H1 (cell line): ENCODE results near the gene PLN. TPM values are rescaled to one million over a fixed set of nuclear protein-coding genes. Genes with fewer than 3 reads are reported as not detected.

Source experiments
- CTCF ChIA-PET: fragments of 300-600 bp; sonication (Branson Sonifier 250); formaldehyde crosslinking; loops from one replicate; lab custom pipeline; 2021; ENCODE audit not compliant: partially characterized antibody; lab: Charles Lee
- POLR2A ChIA-PET: fragments of 300-600 bp; sonication (Branson Sonifier 250); formaldehyde crosslinking; loops from one replicate; lab custom pipeline; 2021; ENCODE audit warnings: inconsistent platforms; ENCODE audit not compliant: partially characterized antibody; lab: Charles Lee
- DNase-seq, 2 experiments: peaks; one replicate each; pipeline versions ENCODE4 v3.0.0 to v3.0.0-alpha.2; 2010 to 2022; ENCODE audit warnings: low spot score in 2 of 2, low read depth in 1 of 2, mixed read lengths in 1 of 2
- FAIRE-seq: peaks from 2 replicates; lab custom pipeline; 2011; peaks lifted over from hg19 to GRCh38; lab: Jason Lieb, UNC
- H2AFZ ChIP-seq: 2 replicates; pipeline ENCODE4 v1.8.1; 2012; ENCODE audit warnings: low read length, inconsistent platforms
- H2AK5ac ChIP-seq: 2 replicates; pipeline ENCODE4 v1.6.1; 2013; ENCODE audit warnings: low read depth, low read length
- H2BK120ac ChIP-seq: replicated peaks from 2 replicates; pipeline ENCODE3; 2013; ENCODE audit warnings: low read depth, low read length, inconsistent platforms
- H2BK12ac ChIP-seq: 2 replicates; pipeline ENCODE4 v1.6.1; 2013; ENCODE audit warnings: low read depth, low read length
- H2BK15ac ChIP-seq: 2 replicates; pipeline ENCODE4 v1.6.1; 2013; ENCODE audit warnings: low read length
- H2BK20ac ChIP-seq: 2 replicates; pipeline ENCODE4 v1.6.1; 2013; ENCODE audit warnings: low read length
- H2BK5ac ChIP-seq: 2 replicates; pipeline ENCODE4 v1.6.1; 2013; ENCODE audit warnings: low read depth, low read length
- H3K14ac ChIP-seq: 2 replicates; pipeline ENCODE4 v1.6.1; 2013; ENCODE audit warnings: inconsistent platforms; ENCODE audit not compliant: insufficient read length
- H3K18ac ChIP-seq: 2 replicates; pipeline ENCODE4 v1.6.1; 2013; ENCODE audit warnings: low read length; ENCODE audit errors: extremely low read depth
- H3K23ac ChIP-seq: 2 replicates; pipeline ENCODE4 v1.6.1; 2013; ENCODE audit warnings: inconsistent platforms; ENCODE audit not compliant: insufficient read length
- H3K23me2 ChIP-seq: 2 replicates; pipeline ENCODE4 v1.6.1; 2013; ENCODE audit warnings: low read depth, low read length
- H3K27ac ChIP-seq: 2 replicates; pipeline ENCODE4 v1.6.1; 2011; ENCODE audit warnings: low read depth, low read length, inconsistent platforms
- H3K27me3 ChIP-seq, 4 experiments: replicated peaks in 1 of 4; 1 replicate in 1 of 4; 2 replicates in 3 of 4; pipeline versions ENCODE4 v1.6.1 to v1.8.1; 2011 to 2013; ENCODE audit warnings: low read length in 3 of 4, mild to moderate bottlenecking in 3 of 4, inconsistent platforms in 2 of 4, mixed read lengths in 2 of 4, moderate library complexity in 1 of 4; ENCODE audit not compliant: control insufficient read depth in 3 of 4, insufficient read depth in 3 of 4; ENCODE audit errors: extremely low read depth in 1 of 4
- H3K36me3 ChIP-seq, 4 experiments: 2 replicates each; pipeline versions ENCODE4 v1.6.1 to v1.8.1; 2011 to 2013; ENCODE audit warnings: mild to moderate bottlenecking in 4 of 4, low read length in 3 of 4, moderate library complexity in 2 of 4, control low read depth in 1 of 4, inconsistent platforms in 1 of 4; ENCODE audit not compliant: insufficient read depth in 4 of 4, control insufficient read depth in 2 of 4
- H3K4ac ChIP-seq: replicated peaks from 2 replicates; pipeline ENCODE3; 2013; ENCODE audit warnings: low read length, low read depth, mixed read lengths, inconsistent platforms; ENCODE audit not compliant: insufficient read length
- H3K4me1 ChIP-seq, 4 experiments: replicated peaks in 1 of 4; 1 replicate in 1 of 4; 2 replicates in 3 of 4; pipeline versions ENCODE4 v1.6.1 to v1.8.1; 2011 to 2013; ENCODE audit warnings: low read length in 3 of 4, inconsistent platforms in 2 of 4, mixed read lengths in 1 of 4; ENCODE audit not compliant: insufficient read depth in 4 of 4, control insufficient read depth in 3 of 4
- H3K4me2 ChIP-seq, 2 experiments: 2 replicates each; pipeline versions ENCODE4 v1.6.1 to v1.8.1; 2011 to 2013; ENCODE audit warnings: low read depth in 2 of 2, low read length in 2 of 2, control low read depth in 1 of 2, inconsistent platforms in 1 of 2, mild to moderate bottlenecking in 1 of 2; ENCODE audit not compliant: insufficient read depth in 1 of 2
- H3K4me3 ChIP-seq, 4 experiments: fragments of 200-600, 300-600 bp in 1 of 4; sonication (generic), shearing (Covaris generic), sonication (Bioruptor Twin) in 1 of 4; 2 replicates each; pipeline versions ENCODE4 v1.5.1 to v1.8.1; 2011 to 2016; ENCODE audit warnings: low read length in 4 of 4, low read depth in 3 of 4, control low read depth in 2 of 4, inconsistent platforms in 2 of 4, mild to moderate bottlenecking in 2 of 4, mixed read lengths in 1 of 4, moderate library complexity in 1 of 4; ENCODE audit not compliant: insufficient read depth in 2 of 4; ENCODE audit errors: extremely low read depth in 1 of 4
- H3K56ac ChIP-seq: replicated peaks from 2 replicates; pipeline ENCODE3; 2013; ENCODE audit warnings: low read depth, mild to moderate bottlenecking, mixed read lengths, low read length, inconsistent platforms; ENCODE audit not compliant: insufficient read length
- H3K79me1 ChIP-seq: 2 replicates; pipeline ENCODE4 v1.6.1; 2013; ENCODE audit warnings: low read depth, low read length, control low read depth
- H3K79me2 ChIP-seq, 2 experiments: 2 replicates each; pipeline versions ENCODE4 v1.6.1 to v1.8.1; 2012 to 2013; ENCODE audit warnings: low read length in 2 of 2, mild to moderate bottlenecking in 2 of 2, inconsistent platforms in 1 of 2; ENCODE audit not compliant: insufficient read depth in 2 of 2, control insufficient read depth in 1 of 2
- H3K9ac ChIP-seq, 4 experiments: replicated peaks in 1 of 4; 1 replicate in 1 of 4; 2 replicates in 3 of 4; pipeline versions ENCODE4 v1.6.1 to v1.8.1; 2011 to 2013; ENCODE audit warnings: low read depth in 3 of 4, low read length in 3 of 4, control low read depth in 2 of 4, mild to moderate bottlenecking in 2 of 4, moderate library complexity in 2 of 4, inconsistent platforms in 1 of 4; ENCODE audit errors: extremely low read depth in 1 of 4
- H3K9me3 ChIP-seq, 2 experiments: 2 replicates each; pipeline versions ENCODE4 v1.6.1 to v1.8.1; 2012 to 2013; ENCODE audit warnings: mild to moderate bottlenecking in 2 of 2, moderate library complexity in 2 of 2, control low read depth in 1 of 2, inconsistent platforms in 1 of 2, low read depth in 1 of 2, low read length in 1 of 2, mixed read lengths in 1 of 2; ENCODE audit not compliant: insufficient read depth in 2 of 2
- H4K20me1 ChIP-seq, 2 experiments: replicated peaks in 1 of 2; 2 replicates each; pipeline versions ENCODE3 to v1.8.1; 2011 to 2013; ENCODE audit warnings: inconsistent platforms in 2 of 2, low read length in 2 of 2, mild to moderate bottlenecking in 1 of 2; ENCODE audit not compliant: insufficient read depth in 2 of 2, control insufficient read depth in 1 of 2
- H4K5ac ChIP-seq: 2 replicates; pipeline ENCODE4 v1.6.1; 2013; ENCODE audit warnings: low read length, low read depth, mixed read lengths, inconsistent platforms; ENCODE audit not compliant: insufficient read length
- H4K8ac ChIP-seq: 2 replicates; pipeline ENCODE4 v1.8.0; 2013; ENCODE audit warnings: mild to moderate bottlenecking, moderate library complexity, low read length, inconsistent platforms; ENCODE audit not compliant: insufficient read depth; ENCODE audit errors: extremely low read depth
- H4K91ac ChIP-seq: replicated peaks from 2 replicates; pipeline ENCODE3; 2013; ENCODE audit warnings: low read length, mixed read lengths, inconsistent platforms; ENCODE audit not compliant: insufficient read length
- BCL11A ChIP-seq, 2 experiments: IDR thresholded peaks; one replicate each; pipeline ENCODE4 v1.6.1; 2011; ENCODE audit warnings: low read depth in 2 of 2, low read length in 2 of 2, mild to moderate bottlenecking in 2 of 2
- CHD2 ChIP-seq: IDR thresholded peaks from 2 replicates; pipeline ENCODE4 v1.6.1; 2012; ENCODE audit warnings: low read length, improper control_type of control experiment
- CTBP2 ChIP-seq: IDR thresholded peaks from 2 replicates; pipeline ENCODE4 v1.7.0; 2011; ENCODE audit warnings: borderline replicate concordance, mild to moderate bottlenecking, moderate library complexity, mixed read lengths, low read length; ENCODE audit not compliant: insufficient read depth, insufficient read length
- EP300 ChIP-seq, 2 experiments: IDR thresholded peaks; 1 replicate in 1 of 2; 2 replicates in 1 of 2; pipeline ENCODE4 v1.6.1; 2011 to 2012; ENCODE audit warnings: low read depth in 2 of 2, low read length in 2 of 2, mild to moderate bottlenecking in 2 of 2, borderline replicate concordance in 1 of 2, inconsistent platforms in 1 of 2, moderate library complexity in 1 of 2
- FOSL1 ChIP-seq: IDR thresholded peaks from 2 replicates; pipeline ENCODE4 v1.6.1; 2011; ENCODE audit warnings: mild to moderate bottlenecking, low read depth, low read length, moderate library complexity; ENCODE audit not compliant: insufficient read depth
- GTF2F1 ChIP-seq: IDR thresholded peaks from 2 replicates; pipeline ENCODE4 v1.6.1; 2012; ENCODE audit warnings: low read depth, low read length, improper control_type of control experiment, borderline replicate concordance
- HDAC2 ChIP-seq, 2 experiments: fragments of 300-600 bp in 1 of 2; sonication (generic) in 1 of 2; IDR thresholded peaks; 2 replicates each; pipeline ENCODE4 v1.6.1; 2011 to 2012; ENCODE audit warnings: low read depth in 2 of 2, low read length in 2 of 2, mild to moderate bottlenecking in 2 of 2, moderate library complexity in 2 of 2, borderline replicate concordance in 1 of 2, inconsistent platforms in 1 of 2
- RXRA ChIP-seq: IDR thresholded peaks from 2 replicates; pipeline ENCODE4 v1.6.1; 2011; ENCODE audit warnings: low read depth, mild to moderate bottlenecking, low read length, moderate library complexity; ENCODE audit not compliant: insufficient read depth
- SAP30 ChIP-seq: fragments of 300-600 bp; sonication (generic); IDR thresholded peaks from 2 replicates; pipeline ENCODE4 v1.7.1; 2012; ENCODE audit warnings: low read length, moderate library complexity, mild to moderate bottlenecking, inconsistent platforms; ENCODE audit not compliant: insufficient read depth, insufficient replicate concordance
- SRF ChIP-seq: IDR thresholded peaks from 2 replicates; pipeline ENCODE4 v1.6.1; 2011; ENCODE audit warnings: mild to moderate bottlenecking, low read depth, low read length, moderate library complexity
- TCF12 ChIP-seq: IDR thresholded peaks from 2 replicates; pipeline ENCODE4 v1.6.1; 2011; ENCODE audit warnings: low read depth, mild to moderate bottlenecking, low read length
- YY1 ChIP-seq: IDR thresholded peaks from 2 replicates; pipeline ENCODE4 v1.6.1; 2011; ENCODE audit warnings: low read depth, mild to moderate bottlenecking, low read length
- ZNF274 ChIP-seq: IDR thresholded peaks from 2 replicates; pipeline ENCODE4 v1.7.0; 2012; ENCODE audit warnings: low read length, borderline replicate concordance; ENCODE audit errors: extremely low read depth
- WGBS, 2 experiments: shearing (Covaris generic) in 1 of 2; methylation state at CpG; one replicate each; pipeline versions ENCODE4 v1.1.6 to v1.1.7; 2013 to 2015; ENCODE audit warnings: low lambda C conversion rate in 2 of 2, mixed read lengths in 2 of 2, inconsistent platforms in 1 of 2, low coverage in 1 of 2, missing lambda C conversion rate in 1 of 2; ENCODE audit not compliant: insufficient replicate concordance in 2 of 2, insufficient coverage in 1 of 2, insufficient read length in 1 of 2; ENCODE audit errors: extremely low coverage in 1 of 2, missing lambda C conversion rate in 1 of 2; 5-methylcytosine and 5-hydroxymethylcytosine counted together
- polyA plus RNA-seq, 7 experiments: library from polyadenylated mRNA; depleted of rRNA in 3 of 7; stranded (reverse) in 5 of 7; unstranded in 2 of 7; fragments of >200 nt in 5 of 7; fragments of 200-250 nt in 2 of 7; gene quantifications; 1 replicate in 5 of 7; 2 replicates in 1 of 7; 4 replicates in 1 of 7; pipeline versions ENCODE4 v1.2.1 to v1.2.3, GENCODE V29; 2011 to 2013; ENCODE audit warnings: missing spikeins in 2 of 7, mixed read lengths in 2 of 7
- total RNA-seq: library from RNA; stranded (reverse); fragmentation: NEBNext Ultra II Directional; extraction: Animal tissue kit (Norgen Biotek cat#: 25700); gene quantifications from 2 replicates; pipeline ENCODE4 v1.2.1, GENCODE V29; 2021

Gene PLN
- total and polyA plus RNA-seq, 2 of the 8 experiments (the other 6 are each of a cell fraction or from before 2014, with no cell fraction given): not detected

GRCh38 chr6:118522422-118522821 is 25.7 kb upstream of the PLN start:
- Histone ChIP-seq H2BK12ac (no peak overlapping the region), H4K91ac (no peak overlapping the region), H2BK120ac (no peak overlapping the region), H4K8ac (no peak overlapping the region), H3K4me3 (no peak overlapping the region), H3K23ac (no peak overlapping the region), H3K9me3 (no peaks in the 10 kb centered on the region; a peak in 1 of 4 replicates), H2BK15ac (no peak overlapping the region), H3K9ac (no peak overlapping the region), H3K79me2 (peaks cover 0 to 9% of the 10 kb centered on the region in 2 experiments; a peak in 1 of 4 replicates), H3K4me1 (peaks cover 0 to 3% (median 0%) of the 10 kb centered on the region in 4 experiments; a peak in 1 of 7 replicates), H3K27me3 (no peaks in the 10 kb centered on the region), H3K23me2 (no peaks in the 10 kb centered on the region; the same call in 1 of the 2 replicates), H2BK20ac (no peak overlapping the region), H4K20me1 (peaks cover 0 to 1% of the 10 kb centered on the region in 2 experiments), H3K18ac (no peak overlapping the region), H3K79me1 (no peaks in the 10 kb centered on the region), H3K4ac (no peak overlapping the region), H3K56ac (no peak overlapping the region), H3K14ac (no peak overlapping the region), H3K27ac (no peak overlapping the region), H3K4me2 (no peak overlapping the region), H2AK5ac (no peak overlapping the region), H2AFZ (no peak overlapping the region), H3K36me3 (no peaks in the 10 kb centered on the region; a peak in 1 of 8 replicates), H2BK5ac (no peak overlapping the region), H4K5ac (no peak overlapping the region)
- DNase-seq: no peak
- CTCF ChIA-PET: interaction anchor here (0.7 to 1.6 kb wide), 3 partner anchors 11 to 237 kb away, joined by 3 to 4 read pairs (median 4); no protein-coding TSS in a partner anchor
- POLR2A ChIA-PET: no interaction called here
- 100% methylated on average over 4 of the region's 4 CpGs; no CpG with 5 or more reads in 1 of the 2 experiments for WGBS, 2 experiments
- FAIRE-seq: no peak
- TF ChIP-seq BCL11A (IDR thresholded peaks at IDR 0.05; ENCODE audit: low read depth in 2 of 2, low read length in 2 of 2) (no peak), FOSL1 (no peak), TCF12 (no peak), GTF2F1 (no peak), CHD2 (no peak), YY1 (no peak), ZNF274 (no peak), HDAC2 (IDR thresholded peaks at IDR 0.05; ENCODE audit: borderline replicate concordance in 1 of 2, low read depth in 2 of 2, low read length in 2 of 2) (no peak), SAP30 (no peak), CTBP2 (no peak), RXRA (no peak), EP300 (IDR thresholded peaks at IDR 0.05; ENCODE audit: borderline replicate concordance in 1 of 2, low read depth in 2 of 2, low read length in 2 of 2) (no peak), SRF (no peak)
